NOMO-1 treated with DMSO at 0.1 percent for 48 hours (cell line): ENCODE data around the gene ABCC5.
"Not testable (repeated sequence)": the region's sequence is repeated elsewhere in the genome, so short reads cannot be mapped to it uniquely, and the experiment has no call there.

Source experiments
- DNase-seq: peaks from one replicate; lab custom pipeline; 2025; ENCODE audit not compliant: unreplicated experiment; lab: John Stamatoyannopoulos, UW

Gene ABCC5

DNA sequence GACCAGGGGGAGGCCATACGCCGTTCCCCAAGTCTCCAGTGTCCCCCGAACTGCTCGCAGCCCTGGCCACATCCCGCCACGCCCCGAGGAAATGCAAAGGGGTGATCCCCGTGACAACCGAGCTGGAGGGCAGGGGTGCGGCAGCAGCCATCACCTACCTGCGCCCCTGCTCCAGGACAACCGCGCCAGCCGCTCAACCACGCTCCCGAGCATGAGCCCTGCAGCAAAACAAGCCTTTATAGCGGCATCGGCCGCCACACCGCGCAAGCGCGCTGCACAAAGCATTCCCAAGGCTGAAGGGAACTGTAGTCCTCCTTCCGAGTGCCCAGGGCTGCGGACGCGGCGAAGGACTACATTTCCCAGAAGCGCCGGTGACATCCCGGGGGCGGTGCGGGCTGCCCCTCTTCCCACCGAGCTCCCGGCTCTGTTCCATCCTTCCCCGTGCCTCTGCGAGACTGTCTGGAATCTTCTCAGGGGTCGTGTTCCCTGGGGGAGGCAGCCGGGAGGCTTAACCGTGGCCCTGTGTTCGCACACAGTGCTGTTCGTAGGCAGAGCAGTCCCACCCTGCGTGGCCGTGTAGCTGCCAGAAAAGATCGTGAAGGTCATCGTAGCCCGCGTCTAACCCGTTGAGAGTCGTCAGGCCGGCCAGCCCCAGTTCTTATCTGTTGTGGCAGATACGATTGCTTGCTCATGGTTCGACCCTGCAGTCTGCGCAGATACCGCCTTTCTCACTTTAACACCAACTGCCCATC is at the start of gene ABCC5:
TSS of gene ABCC5 (minus strand) at position 213 of the 752 bp plus-strand sequence. CDS start 3,492 bp downstream, outside the sequence.
- DNase-seq: peak; percentile 93

DNA sequence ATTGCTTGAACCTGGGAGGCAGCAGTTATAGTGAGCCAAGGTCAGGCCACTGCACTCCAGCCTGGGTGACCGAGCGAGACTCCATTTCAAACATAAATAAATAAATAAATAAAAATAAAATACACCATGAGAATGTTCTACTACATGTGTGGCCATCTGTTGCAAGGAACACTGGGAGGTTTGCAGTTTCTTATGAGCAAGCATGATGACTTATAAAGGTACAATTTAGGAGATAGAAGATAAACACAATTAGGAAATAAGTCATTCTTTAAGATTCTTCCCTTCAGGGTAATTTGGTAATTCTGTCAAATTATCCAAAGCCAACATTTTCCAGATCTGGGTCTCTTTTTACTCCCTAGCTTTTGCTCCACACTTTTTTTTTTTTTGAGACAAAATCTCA is 48.5 kb upstream of the ABCC5 start:
- DNase-seq: no peak

GRCh38 chr3:184062637-184063036 is 45.0 kb upstream of the ABCC5 start:
- DNase-seq: no peak

DNA sequence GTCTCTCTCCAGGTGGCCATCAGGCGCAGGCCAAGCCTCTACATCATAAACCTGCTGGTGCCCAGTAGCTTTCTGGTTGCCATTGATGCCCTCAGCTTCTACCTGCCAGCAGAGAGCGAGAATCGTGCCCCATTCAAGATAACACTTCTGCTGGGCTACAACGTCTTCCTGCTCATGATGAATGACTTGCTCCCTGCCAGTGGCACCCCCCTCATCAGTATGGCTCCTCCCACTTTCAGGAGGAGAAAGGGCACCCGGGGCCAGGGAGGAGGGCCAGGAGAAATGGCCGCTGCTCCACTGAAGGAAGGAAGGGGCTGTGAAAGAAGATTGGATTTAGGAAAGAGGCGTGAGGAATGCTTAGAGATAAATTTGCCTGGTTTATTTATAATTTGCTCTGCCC is 41.7 kb upstream of the ABCC5 start:
- DNase-seq: no peak

GRCh38 chr3:184058029-184058428 is 40.3 kb upstream of the ABCC5 start:
- DNase-seq: no peak

DNA sequence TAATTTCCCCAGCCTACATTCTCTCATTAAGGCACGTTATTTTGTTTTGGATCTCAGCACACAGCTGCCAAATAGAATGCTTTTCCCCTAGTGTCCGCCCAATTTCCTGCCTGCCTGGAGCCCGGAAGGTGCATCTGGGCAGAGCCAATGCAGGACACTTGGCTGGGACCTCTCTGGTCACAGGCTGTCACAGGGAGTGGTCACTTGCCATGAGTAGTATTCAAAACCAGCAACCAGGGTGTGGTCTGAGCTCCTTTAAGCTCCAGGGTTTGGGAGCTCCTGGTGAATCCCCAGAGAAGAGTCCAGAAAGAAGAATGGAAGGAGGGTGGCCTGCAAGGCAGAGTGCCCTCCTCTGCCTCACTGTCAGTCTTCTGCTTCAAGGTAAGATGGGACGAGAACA is 35.1 kb upstream of the ABCC5 start, which contains the start of gene HTR3C:
TSS of gene HTR3C (plus strand) at position 281 of the 400 bp plus-strand sequence. CDS start at position 315, 34 bp downstream.
- no peak for DNase-seq

DNA sequence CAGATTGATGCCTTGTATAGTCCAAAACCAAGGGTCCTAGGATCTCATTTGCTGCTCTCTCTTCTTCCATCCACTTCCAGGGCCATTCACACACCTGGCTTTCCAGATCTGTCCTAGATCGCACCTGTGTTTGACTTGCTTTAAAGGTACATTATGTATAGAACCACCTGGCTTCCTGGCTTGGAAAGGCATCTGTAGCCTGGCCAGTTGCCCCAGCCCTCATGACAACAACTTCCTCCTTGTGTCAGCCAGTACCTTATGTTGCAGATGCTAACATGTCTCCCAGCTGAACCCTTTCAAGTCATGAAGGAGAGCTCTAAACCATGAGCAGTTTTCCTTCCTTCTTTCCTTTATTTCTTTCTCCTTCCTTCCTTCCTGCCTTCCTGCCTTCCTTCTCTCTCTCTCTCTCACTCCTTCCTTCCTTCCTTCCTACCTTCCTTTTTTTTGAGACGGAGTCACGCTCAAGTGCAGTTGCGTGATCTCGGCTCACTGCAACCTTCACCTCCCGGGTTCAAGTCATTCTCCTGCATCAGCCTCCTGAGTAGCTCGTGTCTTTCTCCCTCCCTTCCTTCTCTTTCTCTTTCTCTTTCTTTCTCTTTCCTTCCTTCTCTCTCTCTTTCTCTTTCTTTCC is 32.6 kb upstream of the ABCC5 start:
- DNase-seq: peak; percentile 45

GRCh38 chr3:184045995-184046394 is 28.3 kb upstream of the ABCC5 start:
- no peak for DNase-seq

GRCh38 chr3:184042617-184043016 is 24.9 kb upstream of the ABCC5 start:
- DNase-seq: no peak

- peak; percentile 29 for DNase-seq
Measured at GRCh38 chr3:184040010-184040409, 22.3 kb upstream of the ABCC5 start.

DNA sequence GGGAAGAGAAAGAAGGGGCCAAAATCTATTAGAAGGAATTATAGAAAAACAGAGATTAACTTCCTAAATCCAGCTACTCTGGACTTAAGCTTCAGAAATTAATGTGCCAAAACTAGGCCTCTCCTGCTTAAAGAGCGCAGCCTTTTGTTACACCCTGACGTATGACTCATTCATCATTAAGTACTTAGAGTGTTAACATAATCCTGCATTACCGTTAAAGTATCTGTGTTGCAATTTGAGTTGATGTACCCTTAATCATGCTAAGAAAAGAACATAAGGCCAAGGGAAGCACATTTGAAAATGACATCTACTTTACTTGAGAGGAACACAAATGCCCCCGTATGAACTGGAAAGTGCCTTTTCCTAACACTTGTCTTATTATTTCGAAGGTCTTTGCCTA is 21.7 kb upstream of the ABCC5 start:
- DNase-seq: peak; percentile 98

DNA sequence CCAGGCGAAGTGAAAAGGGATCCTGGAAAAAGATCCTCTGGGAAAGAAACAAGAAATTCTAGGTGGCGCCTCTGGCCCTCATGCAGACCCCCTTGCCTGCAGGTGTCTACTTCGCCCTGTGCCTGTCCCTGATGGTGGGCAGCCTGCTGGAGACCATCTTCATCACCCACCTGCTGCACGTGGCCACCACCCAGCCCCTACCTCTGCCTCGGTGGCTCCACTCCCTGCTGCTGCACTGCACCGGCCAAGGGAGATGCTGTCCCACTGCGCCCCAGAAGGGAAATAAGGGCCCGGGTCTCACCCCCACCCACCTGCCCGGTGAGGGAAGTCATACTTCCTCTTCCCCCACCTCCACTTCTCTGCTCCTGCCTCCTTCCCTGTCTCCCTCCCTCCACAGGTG is 20.6 kb upstream of the ABCC5 start:
- DNase-seq: not testable (repeated sequence)

DNA sequence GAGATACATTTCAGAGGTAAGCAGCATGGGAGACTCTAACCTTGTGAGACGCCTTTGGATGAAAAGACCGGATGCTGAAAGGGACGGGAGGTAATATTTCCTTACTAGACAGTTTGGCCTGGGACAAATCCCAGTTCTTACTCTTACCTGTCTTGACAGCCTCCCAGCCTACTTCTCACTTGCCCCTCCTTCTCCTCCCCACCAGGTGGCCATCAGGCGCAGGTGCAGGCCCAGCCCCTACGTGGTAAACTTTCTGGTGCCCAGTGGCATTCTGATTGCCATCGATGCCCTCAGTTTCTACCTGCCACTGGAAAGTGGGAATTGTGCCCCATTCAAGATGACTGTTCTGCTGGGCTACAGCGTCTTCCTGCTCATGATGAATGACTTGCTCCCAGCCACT is 20.1 kb upstream of the ABCC5 start:
- no peak for DNase-seq

GRCh38 chr3:184031187-184031792 is 13.6 kb upstream of the ABCC5 start, which contains the start of gene HTR3D:
Gene HTR3D, plus strand, starts transcription at chr3:184031742. Its CDS starts 0 bp downstream, at chr3:184031742.
- peak; percentile 82 for DNase-seq

GRCh38 chr3:184030536-184030935 is 12.9 kb upstream of the ABCC5 start:
- peak; percentile 70 for DNase-seq

- no peak for DNase-seq
Measured at GRCh38 chr3:184029443-184029842, 11.8 kb upstream of the ABCC5 start.

DNA sequence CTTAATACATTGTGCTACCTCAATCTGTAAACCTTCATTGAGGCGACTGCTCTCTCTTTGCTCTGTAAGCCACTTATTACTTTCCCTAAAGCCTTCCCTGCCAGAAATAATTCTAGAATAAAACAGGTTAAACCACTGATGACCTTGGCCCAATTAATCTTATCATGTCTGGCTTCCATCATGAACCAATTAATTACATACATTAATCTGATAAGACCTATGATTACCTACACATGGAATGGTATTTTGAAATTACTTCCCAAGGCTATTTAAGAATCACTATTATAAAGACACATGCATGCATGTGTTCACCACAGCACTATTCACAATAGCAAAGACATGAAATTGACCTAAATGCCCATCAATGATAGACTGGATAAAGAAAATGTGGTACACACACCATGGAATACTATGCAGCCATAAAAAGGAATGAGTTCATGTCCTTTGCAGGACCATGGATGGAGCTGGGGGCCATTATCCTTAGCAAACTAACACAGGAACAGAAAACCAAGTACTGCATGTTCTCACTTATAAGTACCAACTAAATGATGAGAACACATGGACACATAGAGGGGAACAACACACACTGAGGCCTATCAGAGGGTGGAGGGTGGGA is 10.7 kb upstream of the ABCC5 start:
- DNase-seq: not testable (repeated sequence)

GRCh38 chr3:184025256-184025655 is 7.6 kb upstream of the ABCC5 start:
- not testable (repeated sequence) for DNase-seq

- DNase-seq: peak; percentile 97
Measured at GRCh38 chr3:184022323-184022722, 4.6 kb upstream of the ABCC5 start.

DNA sequence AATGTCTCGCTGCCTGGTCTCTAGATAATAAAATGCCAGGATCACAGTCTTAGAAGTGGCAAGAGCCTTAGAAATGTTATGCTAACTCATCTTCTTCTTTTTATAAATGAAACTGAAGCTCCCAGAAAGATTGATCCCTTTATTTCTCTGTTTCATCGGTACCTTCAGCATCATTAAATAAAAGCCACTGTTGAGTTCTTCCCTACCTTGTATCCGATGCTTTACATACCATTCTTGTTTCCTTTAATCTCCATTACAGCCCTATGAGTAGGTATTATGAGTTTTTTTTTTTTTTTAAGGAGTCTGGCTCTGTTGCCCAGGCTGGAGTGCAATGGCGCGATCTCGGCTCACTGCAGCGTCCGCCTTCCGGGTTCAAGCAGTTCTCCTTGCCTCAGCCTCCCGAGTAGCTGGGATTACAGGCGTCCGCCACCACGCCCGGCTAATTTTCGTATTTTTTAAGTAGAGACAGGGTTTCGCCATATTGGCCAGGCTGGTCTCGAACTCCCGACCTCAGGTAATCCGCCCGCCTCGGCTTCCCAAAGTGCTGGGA is 815 bp upstream of the ABCC5 start:
- DNase-seq: no peak
